Stimulated activated CD4-positive, alpha-beta T cell treated with anti-CD3 and anti-CD28 coated beads, Interleukin-4, amount 100 ng/mL, for 1 hour (primary cell): Measurements from ENCODE around the gene RASGRF1.
"Not testable (repeated sequence)": the region's sequence is repeated elsewhere in the genome, so short reads cannot be mapped to it uniquely, and the experiment has no call there.

Experiments
- DNase-seq: peaks from one replicate; pipeline ENCODE4 v3.0.0-alpha.2; 2020

RASGRF1 gene

GRCh38 chr15:79035814-79036213 lies 54.8 kb downstream of the RASGRF1 start:
- DNase-seq, result no peak

- no peak for DNase-seq
These were observed 55.4 kb downstream of the RASGRF1 start for GRCh38 chr15:79035111-79035601.

DNA sequence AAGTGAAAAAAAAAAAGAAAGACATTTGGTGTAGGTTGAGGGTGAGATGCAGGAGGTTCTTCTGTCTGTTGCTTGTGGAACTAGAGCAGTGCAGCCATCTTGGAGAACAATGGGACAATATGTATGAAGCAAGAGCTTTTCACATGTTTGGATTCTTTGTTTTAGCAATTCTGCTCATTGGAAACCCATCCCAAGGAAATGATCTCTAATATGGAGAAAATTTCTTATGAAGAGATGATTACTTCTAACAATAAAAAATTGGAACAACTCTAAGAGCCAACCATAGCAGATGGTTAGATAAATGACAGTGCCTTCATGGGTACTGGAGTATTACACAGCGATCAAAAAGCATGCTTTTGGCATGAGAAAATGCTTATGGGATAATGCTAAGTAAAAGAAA lies 56.3 kb downstream of the RASGRF1 start:
- no peak for DNase-seq

DNA sequence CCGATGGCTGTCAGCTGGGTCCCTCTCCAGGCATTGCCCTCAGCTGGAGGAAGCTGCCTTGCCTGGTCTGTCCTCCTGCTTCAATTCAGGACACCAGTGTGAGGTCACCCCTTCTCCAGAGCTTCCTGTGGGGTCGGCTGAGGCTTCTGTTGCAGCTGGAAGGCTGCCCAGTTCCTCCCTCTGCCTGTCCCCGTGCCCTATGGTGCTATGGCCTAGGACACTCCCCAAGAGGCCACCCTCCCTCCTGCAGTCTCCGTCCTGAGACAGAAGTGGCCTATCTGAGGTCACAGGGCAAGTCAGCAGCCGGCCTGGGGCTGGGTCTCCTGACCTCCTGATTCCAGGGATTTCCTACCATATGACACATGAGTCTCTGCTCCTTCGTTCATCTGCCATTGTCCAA lies 57.9 kb downstream of the RASGRF1 start:
- no peak for DNase-seq

DNA sequence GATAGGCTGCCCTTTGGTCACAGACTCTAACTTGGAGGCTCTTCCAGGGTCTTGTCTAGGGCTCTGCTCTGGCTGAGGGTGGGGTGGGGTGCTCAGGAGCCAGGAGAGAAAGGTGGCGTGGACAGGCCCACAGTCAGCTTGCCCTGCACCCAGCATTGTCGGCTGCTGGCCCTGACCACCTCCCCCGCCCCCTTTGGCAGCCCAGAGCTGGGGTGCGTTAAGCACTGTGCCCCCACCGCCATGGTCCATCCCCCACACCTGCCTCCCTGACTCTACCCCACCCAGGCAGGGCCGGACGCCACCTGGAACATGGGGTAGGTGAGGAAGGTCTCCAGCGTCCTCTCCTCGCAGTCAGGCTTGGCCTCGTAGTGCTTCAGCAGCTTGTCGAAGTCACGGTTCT lies 58.8 kb downstream of the RASGRF1 start:
- DNase-seq, result no peak

DNA sequence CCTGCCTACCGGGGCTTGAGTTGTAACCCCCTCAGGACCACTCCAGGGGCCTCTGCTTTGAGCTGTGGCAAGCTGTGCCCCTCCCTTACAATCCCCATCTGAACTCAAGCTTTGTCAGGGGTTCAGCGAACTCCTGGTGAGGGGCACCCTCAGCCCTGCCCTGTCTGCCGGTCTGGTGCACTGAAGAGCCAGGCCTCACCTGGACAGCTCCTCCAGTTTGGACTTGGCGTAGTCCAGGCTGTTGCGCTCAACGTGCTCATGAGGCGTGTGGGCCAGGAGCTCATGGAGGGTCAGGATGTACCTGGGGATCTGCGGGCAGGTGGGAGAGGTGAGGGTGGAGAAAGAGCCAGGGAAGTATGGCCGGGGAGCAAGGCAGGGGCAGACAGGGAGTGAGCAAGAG lies 59.4 kb downstream of the RASGRF1 start:
- DNase-seq, result no peak

- no peak for DNase-seq
These were observed 60.1 kb downstream of the RASGRF1 start for GRCh38 chr15:79030470-79030869.

DNA sequence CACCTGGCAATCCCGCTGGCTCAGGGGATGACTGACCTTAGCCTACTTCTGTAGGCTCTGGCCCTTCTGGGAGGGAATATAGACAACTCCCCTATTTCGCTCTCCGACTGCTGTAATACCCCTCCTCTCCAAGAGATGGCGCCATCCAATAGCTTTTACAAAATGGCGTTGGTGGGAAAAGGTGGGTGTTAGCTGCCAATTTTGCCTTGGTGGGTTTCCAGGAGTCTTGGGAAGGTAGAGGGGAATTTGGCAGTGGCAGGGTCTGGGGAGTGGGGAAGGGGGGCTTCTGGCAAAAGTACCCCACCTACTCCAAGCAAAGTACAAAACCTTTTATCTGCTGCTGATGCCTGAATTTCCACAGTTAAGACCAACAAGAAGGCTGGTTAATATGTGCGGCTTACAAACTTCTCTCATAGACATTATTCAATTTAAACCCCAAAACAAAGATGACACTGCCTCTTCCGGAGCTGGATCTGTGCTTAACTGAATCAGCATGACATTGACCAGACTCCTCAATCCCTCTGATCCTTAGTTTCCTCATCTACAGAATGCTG lies 62.1 kb downstream of the RASGRF1 start:
- no peak for DNase-seq

DNA sequence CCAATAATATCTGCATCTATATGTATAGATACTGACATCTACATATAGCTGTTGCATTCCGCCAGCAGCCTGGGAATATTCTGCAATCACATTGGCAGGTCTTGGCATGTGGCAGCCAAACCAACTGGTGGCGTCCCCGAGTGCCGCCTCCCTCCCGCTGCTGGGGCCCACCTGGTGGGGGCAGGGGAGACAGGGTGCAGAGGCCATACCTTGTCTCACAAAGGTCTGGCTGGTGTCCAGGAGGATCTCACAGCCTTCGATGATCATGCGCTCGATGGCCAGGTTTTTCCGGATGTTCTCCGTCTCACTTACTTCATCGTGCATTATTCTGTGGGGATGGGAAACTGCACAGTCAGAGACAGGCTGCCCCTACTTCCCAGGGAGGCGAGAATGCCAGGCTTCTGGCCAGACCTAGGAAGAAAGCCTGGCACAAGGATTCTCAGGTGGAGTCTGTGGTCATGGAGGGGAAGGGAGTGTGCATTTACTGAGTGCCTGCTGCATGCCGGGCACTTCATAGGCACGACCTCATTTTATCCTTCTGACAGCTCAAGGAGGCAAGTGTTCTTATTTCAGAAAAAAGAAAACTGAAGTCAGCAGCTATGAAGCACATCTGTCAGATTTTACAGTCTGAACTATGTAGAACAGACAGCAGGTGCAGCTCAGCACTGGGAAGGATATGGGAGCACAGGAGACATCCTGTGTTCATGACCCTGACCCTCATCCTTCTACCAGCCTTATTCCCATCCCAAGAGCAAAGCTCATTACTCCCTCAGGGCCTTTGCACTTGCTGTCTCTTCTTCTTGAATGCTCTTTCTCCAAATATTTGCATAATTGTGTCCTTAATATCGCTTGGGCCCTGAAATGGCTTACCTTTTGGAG lies 62.8 kb downstream of the RASGRF1 start:
- no peak for DNase-seq

GRCh38 chr15:79025802-79026201 lies 64.8 kb downstream of the RASGRF1 start:
- DNase-seq, result no peak

- no peak for DNase-seq
These were observed 65.4 kb downstream of the RASGRF1 start for GRCh38 chr15:79025201-79025600.

- not testable (repeated sequence) for DNase-seq
These were observed 66.1 kb downstream of the RASGRF1 start for GRCh38 chr15:79024493-79024892.

DNA sequence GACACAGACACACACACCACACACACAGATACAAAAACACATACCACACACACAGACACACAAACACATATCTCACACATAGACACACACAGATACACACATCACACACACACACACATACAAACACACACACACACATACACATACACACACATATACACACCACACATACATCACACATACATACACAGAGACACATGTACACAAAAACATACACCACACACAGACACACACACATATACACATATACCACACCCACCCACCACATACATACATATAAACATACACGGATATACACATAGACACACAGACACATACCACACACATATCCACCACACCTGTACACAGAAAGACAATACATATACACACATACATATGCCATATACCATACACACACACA lies 66.7 kb downstream of the RASGRF1 start:
- DNase-seq, result no peak

GRCh38 chr15:79023546-79023890 lies 67.1 kb downstream of the RASGRF1 start:
- no peak for DNase-seq

DNA sequence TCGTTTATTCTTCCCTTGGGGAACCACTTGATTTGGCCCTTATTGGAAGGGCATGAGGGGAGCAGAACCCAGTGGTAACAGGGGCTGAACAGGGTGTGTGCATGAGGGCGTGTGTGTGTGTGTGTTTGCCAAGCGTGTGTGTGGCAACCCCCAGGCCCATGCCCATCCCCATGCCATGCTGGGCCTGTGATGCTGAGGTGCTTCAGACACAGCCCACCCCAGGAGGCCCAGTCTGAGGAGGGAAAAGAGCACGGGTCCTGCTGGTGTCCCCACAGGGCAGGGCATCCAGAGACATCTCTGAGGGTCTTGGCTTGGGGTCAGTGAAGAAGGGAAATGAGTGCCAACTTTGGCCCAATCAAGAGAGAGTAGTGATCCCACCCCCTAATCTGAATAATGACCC lies 71.6 kb downstream of the RASGRF1 start:
- DNase-seq, result no peak

DNA sequence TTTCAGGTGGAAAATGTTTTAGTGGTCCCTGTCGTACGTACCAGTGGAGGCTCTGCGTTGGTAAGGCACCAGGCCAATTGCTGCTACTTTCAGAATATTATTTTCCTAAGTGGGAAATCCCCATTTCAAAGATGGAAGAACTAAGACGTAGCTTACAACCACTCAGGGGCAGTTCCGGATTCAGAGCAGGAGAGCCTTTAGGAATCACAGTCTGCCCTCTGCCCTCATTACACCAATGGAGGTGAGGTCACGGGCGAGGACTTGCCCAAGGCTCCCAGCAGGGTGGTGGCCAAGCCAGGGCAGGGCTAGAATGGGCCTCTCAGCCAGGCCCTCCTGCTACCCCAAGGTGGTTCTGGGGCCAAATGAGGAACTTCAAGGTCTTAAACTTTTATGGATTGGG lies 72.6 kb downstream of the RASGRF1 start:
- DNase-seq, result no peak

GRCh38 chr15:79016527-79017170 lies 73.9 kb downstream of the RASGRF1 start:
- DNase-seq, result no peak

DNA sequence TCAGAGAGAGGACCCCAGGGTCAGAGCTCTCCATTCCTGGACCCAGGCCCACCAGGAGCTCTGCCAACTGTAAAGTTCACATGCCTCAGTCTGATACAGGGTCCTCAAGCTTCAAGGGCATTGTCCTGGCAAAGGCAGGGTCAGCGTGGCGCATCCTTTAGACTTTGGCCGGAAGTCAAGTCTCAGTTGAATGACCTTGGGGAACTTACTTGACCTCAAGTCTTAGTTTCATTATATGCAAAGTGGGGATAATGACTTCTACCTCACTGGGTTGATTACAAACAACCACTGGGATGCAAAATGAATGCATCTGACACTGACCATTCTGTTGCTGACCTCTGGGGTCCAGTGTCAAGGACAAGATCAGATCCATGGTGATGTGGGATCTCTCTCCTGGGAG lies 75.2 kb downstream of the RASGRF1 start:
- DNase-seq, result no peak

GRCh38 chr15:79010278-79010677 lies 80.3 kb downstream of the RASGRF1 start:
- DNase-seq, result no peak

GRCh38 chr15:79009379-79009778 lies 81.2 kb downstream of the RASGRF1 start:
- no peak for DNase-seq

GRCh38 chr15:79008659-79009058 lies 81.9 kb downstream of the RASGRF1 start:
- DNase-seq, result no peak

DNA sequence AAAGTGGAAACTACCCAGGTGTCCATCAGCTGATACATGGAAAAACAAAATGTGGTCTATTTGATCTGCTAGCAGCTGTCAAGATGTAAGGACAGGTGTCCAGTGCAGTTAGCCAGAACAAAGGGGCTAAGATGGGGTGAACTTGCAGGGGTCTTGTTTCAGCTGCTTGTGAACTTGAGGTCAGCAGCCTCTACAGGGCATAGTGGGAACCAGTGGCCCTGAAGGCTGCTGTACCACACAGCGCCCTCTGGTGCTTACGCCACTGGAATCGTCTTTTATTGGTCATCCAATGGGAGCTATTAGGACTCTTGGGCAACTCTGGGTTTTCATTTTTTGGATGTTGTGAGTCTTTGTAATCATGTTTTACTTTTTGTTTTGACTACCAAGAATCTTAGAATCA lies 83.5 kb downstream of the RASGRF1 start:
- DNase-seq, result no peak

DNA sequence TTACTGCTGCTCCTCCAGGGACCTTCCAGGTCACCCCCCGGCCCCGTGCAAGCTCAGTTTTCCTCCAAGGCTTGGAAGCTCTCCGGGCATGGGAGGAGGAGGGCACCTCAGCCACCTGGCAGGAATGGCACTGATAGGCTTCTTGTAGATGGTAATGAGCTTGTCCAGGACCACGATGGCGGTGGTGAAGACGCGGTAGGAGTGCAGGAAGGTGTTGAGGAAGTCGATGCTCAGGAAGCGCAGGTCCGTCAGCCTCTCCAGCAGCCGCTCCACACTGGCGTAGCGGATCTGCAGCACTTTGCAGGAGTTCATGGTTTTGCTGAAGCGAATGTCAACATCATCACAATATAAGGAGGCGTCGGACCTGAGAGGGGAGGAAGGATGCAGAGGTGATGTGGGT lies 84.5 kb downstream of the RASGRF1 start:
- DNase-seq, result no peak

- no peak for DNase-seq
These were observed 86.2 kb downstream of the RASGRF1 start for GRCh38 chr15:79004336-79004735.
